Activated CD8-positive, alpha-beta T cell treated with anti-CD3 and anti-CD28 coated beads for 36 hours (primary cell): ENCODE measurements around the gene ILK. TPM values are rescaled to one million over a fixed set of nuclear protein-coding genes. Genes with fewer than 3 reads are reported as not detected.

ENCODE experiments used
- ATAC-seq: fragments of 200-7000 bp; cut with Tn5 transposase; one replicate; pipeline ENCODE4 v1.10.0; 2021; ENCODE audit warnings: mild to moderate bottlenecking, moderate library complexity
- CTCF ChIA-PET: fragments of 350-600 bp; sonication (Branson Sonifier 250); formaldehyde crosslinking; loops from one replicate; lab custom pipeline; 2021; ENCODE audit warnings: antibody characterized with exemption; lab: Charles Lee
- POLR2A ChIA-PET: fragments of 350-600 bp; sonication (Branson Sonifier 250); formaldehyde crosslinking; loops from one replicate; lab custom pipeline; 2021; ENCODE audit warnings: antibody characterized with exemption; lab: Charles Lee
- DNase-seq: peaks from one replicate; pipeline ENCODE4 v3.0.0-alpha.2; 2020
- H3K27ac Mint-ChIP-seq: one replicate; pipeline ENCODE4 v1.8.0; 2021; ENCODE audit warnings: mild to moderate bottlenecking, mixed read lengths
- H3K27me3 Mint-ChIP-seq: one replicate; pipeline ENCODE4 v1.8.0; 2021; ENCODE audit warnings: mixed read lengths
- H3K36me3 Mint-ChIP-seq: one replicate; pipeline ENCODE4 v1.8.0; 2021; ENCODE audit warnings: low read depth, mixed read lengths
- H3K4me1 Mint-ChIP-seq: one replicate; pipeline ENCODE4 v1.8.0; 2021; ENCODE audit warnings: low read depth, mixed read lengths
- H3K4me3 Mint-ChIP-seq: one replicate; pipeline ENCODE4 v1.8.0; 2021; ENCODE audit warnings: mild to moderate bottlenecking, moderate library complexity, mixed read lengths
- H3K9me3 Mint-ChIP-seq: one replicate; pipeline ENCODE4 v1.8.0; 2021; ENCODE audit warnings: mixed read lengths
- CTCF ChIP-seq: fragments of 200-600 bp; IDR thresholded peaks from one replicate; pipeline ENCODE4 v1.8.0; 2022; ENCODE audit warnings: antibody characterized with exemption, mild to moderate bottlenecking
- intact Hi-C: fragments of 100-400 bp; cut with micrococcal nuclease; formaldehyde crosslinking; loops from one replicate; pipeline ENCODE4 v1.10.0; 2022
- total RNA-seq, 2 experiments: library from RNA; stranded (reverse); gene quantifications; one replicate each; pipeline ENCODE4 v1.2.3, GENCODE V29; 2021

The ILK gene
- total RNA-seq, 2 experiments from 2014 or later = 70.6 to 71.7 TPM

DNA sequence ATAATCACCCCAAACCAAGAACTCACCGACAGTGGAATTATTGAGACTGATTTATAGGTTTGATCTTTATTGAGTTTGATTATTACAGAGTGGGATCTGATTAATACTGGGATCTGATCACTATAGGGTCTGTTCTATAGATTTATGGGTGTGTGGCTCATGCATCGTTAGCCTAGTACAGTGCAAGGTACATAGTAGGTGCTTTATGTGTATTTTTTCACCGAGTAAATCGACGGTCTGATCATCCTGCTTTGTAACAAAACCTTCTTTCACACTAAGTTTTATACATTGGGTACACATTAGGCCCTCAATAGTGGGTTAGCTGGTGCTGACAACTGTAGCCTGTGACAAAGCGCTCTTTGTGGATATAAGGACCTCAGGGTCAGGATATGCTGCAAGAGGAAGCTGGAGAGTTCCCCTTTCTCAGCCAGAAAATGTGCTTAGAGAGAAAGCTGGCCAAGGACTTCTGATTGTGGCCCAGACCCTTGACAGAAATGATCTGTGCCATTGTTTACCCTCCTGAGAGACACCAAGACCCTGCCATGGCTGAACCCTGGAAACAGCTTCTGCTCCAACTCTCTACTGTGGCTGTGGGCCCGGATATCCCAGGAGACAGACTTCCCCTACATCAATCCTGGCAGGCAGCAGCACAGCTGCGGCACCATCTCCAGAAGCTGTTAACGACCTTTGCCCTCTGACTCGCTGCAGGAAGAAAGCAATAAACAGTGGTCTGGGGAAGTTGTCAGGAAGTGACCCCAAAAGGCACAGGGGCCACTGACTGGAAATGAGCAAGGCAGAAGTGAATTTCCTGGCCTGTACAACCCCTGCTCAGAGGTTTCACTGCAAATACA lies 31.7 kb downstream of the ILK start:
- ATAC-seq = no peak
- TF ChIP-seq CTCF = no peak
- CTCF ChIA-PET = interaction anchor here (1.2 kb wide), 1 partner anchor 16 kb away, joined by 3 read pairs; the partner anchor contains the start of gene TPP1

GRCh38 chr11:6636480-6636879 lies 32.9 kb downstream of the ILK start:
- ChIA-PET CTCF (no interaction called here), POLR2A (interaction anchor here (1.2 kb wide), 1 partner anchor 20 kb away, joined by 3 read pairs; no protein-coding TSS in a partner anchor)
- H3K36me3 Mint-ChIP-seq = no peaks in the 10 kb centered on the region
- H3K27me3 Mint-ChIP-seq = no peaks in the 10 kb centered on the region
- no peak for TF ChIP-seq CTCF
- H3K9me3 Mint-ChIP-seq = no peaks in the 10 kb centered on the region
- peaks cover 5% of the 10 kb centered on the region for H3K4me1 Mint-ChIP-seq
- DNase-seq = no peak
- intact Hi-C loops = no loop called here
- H3K27ac Mint-ChIP-seq = no peak overlapping the region
- H3K4me3 Mint-ChIP-seq = no peak overlapping the region
- ATAC-seq = no peak

More for the DNA sequence above, 31.7 kb downstream of the ILK start:
- intact Hi-C loops = no loop called here
- no peak for DNase-seq
- H3K4me1 Mint-ChIP-seq = peaks cover 5% of the 10 kb centered on the region
- no peaks in the 10 kb centered on the region for H3K27me3 Mint-ChIP-seq
- no peak overlapping the region for H3K27ac Mint-ChIP-seq
- POLR2A ChIA-PET = interaction anchor here (0.9 to 1.6 kb wide), 3 partner anchors 16 to 40 kb away, joined by 3 to 4 read pairs (median 3); partner anchors contain the start of gene TPP1
- H3K36me3 Mint-ChIP-seq = peaks cover 3% of the 10 kb centered on the region
- no peak overlapping the region for H3K4me3 Mint-ChIP-seq
- no peaks in the 10 kb centered on the region for H3K9me3 Mint-ChIP-seq

DNA sequence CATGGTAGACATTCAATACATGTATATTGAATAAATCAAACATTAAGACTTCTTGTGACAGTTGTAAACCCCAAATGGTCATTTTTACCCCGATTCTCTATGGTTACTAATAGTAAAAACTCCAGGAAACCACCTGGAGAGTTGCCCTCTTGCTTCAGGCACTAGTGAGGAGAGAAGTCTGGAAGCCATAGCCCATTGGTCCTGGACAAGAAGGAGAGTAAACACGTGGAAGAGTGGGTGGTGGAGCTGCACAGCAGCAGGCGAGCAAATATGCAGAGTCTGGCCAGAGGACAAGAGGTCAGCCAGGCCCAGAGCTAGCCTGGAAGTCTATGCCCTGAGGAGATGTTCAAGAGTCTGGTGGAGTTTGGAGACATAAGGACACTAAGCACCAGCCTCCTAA lies 34.3 kb downstream of the ILK start:
- CTCF ChIA-PET = no interaction called here
- Mint-ChIP-seq H3K27me3 (no peaks in the 10 kb centered on the region), H3K27ac (no peak overlapping the region), H3K9me3 (no peaks in the 10 kb centered on the region), H3K4me1 (peaks cover under 1% of the 10 kb centered on the region), H3K36me3 (no peaks in the 10 kb centered on the region), H3K4me3 (no peak overlapping the region)
- POLR2A ChIA-PET = interaction anchor here (1.2 kb wide), 1 partner anchor 19 kb away, joined by 3 read pairs; no protein-coding TSS in a partner anchor
- no peak for ATAC-seq
- intact Hi-C loops = no loop called here
- TF ChIP-seq CTCF = no peak
- no peak for DNase-seq

- no peaks in the 10 kb centered on the region for H3K9me3 Mint-ChIP-seq
These were observed 34.9 kb downstream of the ILK start for GRCh38 chr11:6638429-6638828.

More at GRCh38 chr11:6638429-6638828, 34.9 kb downstream of the ILK start:
- Mint-ChIP-seq H3K4me1 (no peaks in the 10 kb centered on the region), H3K27ac (no peak overlapping the region), H3K27me3 (no peaks in the 10 kb centered on the region), H3K4me3 (no peak overlapping the region), H3K36me3 (no peaks in the 10 kb centered on the region)
- CTCF ChIA-PET = no interaction called here
- no peak for TF ChIP-seq CTCF
- DNase-seq (no peak), ATAC-seq (no peak)
- intact Hi-C loops = no loop called here
- POLR2A ChIA-PET = no interaction called here
